ENCODE measurements around the gene TMEM186. TPM values are rescaled to one million over a fixed set of nuclear protein-coding genes. Genes with fewer than 3 reads are reported as not detected.
"Not testable (repeated sequence)": the region's sequence is repeated elsewhere in the genome, so short reads cannot be mapped to it uniquely, and the experiment has no call there.

The TMEM186 gene
- polyA plus RNA-seq, 12 donors: 8.3 to 13.8 (median 10.2) TPM; not detected in 1

DNA sequence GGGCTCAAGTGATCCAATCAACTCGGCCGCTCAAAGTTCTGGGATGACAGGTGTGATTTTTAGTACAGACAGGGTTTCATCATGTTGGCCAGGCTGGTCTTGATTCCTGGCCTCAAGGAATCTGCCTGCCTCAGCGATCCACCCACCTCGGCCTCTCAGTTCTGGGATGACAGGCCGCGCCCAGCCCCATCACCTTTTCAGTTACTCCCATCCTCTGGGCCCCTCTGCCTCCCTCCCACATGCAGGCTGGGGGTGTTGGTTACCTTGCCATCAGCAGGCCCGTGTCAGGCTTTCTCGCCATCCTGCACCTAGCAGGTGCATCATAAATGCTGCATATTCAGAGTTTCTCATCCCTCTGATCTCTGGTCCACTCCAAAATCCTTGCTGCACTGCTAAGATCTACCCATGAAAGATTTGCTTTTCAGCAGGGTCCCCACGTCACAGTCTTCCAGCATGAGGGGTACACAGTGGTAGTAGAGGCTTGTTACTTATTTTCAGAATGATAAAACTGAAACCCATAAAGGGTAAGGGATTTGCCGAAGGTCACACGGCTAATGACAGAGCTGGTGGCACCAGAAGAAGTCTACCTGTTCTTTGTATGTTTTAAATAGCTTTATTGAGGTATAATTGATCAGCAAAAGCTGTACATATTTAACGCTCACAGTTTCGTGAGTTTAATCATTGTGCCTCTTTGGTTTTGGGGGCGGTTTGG is 16.8 kb upstream of the TMEM186 start:
- no peak for DNase-seq

DNA sequence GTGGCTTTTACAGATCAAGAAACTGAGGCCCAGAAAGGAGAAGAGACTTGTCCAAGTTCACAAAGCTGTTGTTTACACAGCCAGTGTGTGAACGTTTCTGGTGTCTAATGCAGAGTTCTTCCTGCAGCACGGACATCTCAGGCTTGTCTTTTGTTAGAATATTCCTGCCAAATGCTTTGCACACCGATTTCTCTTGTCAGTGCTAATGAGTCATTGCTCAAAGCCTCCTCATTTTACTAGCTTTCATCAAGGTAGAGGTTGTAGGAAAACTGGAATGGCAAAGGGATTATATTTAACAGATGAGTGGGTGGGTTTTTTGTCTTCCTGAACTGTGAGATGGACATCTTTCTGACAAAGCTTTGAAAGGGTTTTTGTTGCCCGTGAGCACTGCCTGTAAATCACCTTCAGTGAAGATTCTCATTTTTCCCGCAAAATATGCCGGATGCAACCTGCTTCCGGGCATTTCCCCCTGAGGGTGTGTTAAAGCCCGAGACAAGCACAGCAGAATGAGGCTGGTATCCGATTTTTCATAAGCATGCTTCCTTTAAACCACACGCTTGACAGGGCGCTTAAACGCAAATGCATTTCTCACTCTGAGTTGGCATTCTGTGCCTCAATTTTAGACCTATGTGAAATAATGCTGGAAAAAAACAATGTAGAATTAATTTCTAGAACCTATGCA is 14.9 kb upstream of the TMEM186 start:
- DNase-seq: no peak

DNA sequence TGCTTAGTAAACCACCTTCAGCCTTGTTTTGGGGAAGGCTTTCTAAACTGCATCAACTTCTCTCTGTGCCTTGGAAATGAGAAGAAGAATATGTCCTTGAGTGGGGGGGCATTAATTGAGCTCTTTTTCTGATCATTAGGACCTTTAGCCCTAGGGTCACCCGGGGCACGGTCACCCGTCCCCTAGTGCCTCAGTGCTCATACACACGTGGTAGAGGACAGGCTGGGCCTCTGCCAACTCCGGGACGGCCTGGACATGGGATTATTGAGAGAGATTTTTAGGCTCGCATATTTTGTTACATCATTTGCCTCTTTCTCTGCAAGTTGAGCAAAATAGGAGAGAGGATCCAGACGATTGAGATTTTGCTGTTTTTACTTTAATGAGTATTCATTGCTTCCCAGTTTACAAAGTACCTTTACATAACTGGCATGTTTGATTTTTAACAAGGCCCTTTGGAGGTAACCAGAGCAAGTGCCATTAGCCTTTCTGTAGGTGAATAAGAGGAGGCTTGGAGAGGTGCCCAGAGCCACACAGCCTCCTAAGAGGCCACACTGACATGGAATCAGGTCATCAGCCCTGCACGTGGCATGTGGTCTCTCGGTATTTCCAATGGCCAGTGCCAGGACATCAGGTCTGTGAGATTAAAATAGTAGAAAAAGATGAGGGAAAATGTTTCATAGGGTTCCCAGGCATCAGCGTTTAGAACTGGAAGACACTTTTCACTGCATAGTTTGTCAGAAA is 11.3 kb upstream of the TMEM186 start:
- no peak for DNase-seq

DNA sequence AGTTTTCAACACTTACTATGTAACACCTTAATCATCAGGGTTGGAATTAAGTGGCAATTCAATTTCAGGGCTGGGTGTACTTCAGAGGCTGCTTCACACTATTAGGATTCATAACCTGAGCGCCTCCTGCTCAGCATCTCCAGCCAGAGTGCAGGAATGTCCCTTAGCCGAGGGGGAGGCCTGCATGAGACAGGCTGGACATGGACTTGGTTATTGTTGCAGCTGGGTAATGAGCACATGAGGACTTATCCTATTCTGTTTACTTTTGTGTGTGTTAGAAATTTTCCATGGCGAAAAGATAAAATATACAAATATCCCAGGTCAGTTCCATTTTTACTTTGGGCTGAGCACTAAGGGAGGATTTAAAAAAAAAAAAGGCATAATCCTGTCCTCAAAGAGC is 10.6 kb upstream of the TMEM186 start:
- DNase-seq: no peak

DNA sequence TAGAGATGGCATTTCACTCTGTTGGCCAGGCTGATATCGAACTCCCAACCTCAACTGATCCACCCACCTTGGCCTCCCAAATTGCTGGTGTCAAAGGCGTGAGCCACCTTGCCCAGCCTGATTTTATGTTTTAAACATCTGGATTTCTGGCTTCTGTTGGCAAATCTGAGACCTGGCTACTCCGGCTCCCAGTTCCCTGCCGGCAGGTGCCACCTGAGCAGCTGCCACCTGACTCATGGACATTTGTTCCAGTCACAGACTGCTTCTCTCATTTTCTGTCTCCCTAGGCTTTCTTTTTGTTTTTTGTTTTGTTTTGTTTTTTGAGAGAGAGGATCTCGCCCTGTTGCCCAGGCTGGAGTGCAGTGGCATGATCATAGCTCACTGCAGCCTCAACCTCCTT is 9.8 kb upstream of the TMEM186 start:
- no peak for DNase-seq

DNA sequence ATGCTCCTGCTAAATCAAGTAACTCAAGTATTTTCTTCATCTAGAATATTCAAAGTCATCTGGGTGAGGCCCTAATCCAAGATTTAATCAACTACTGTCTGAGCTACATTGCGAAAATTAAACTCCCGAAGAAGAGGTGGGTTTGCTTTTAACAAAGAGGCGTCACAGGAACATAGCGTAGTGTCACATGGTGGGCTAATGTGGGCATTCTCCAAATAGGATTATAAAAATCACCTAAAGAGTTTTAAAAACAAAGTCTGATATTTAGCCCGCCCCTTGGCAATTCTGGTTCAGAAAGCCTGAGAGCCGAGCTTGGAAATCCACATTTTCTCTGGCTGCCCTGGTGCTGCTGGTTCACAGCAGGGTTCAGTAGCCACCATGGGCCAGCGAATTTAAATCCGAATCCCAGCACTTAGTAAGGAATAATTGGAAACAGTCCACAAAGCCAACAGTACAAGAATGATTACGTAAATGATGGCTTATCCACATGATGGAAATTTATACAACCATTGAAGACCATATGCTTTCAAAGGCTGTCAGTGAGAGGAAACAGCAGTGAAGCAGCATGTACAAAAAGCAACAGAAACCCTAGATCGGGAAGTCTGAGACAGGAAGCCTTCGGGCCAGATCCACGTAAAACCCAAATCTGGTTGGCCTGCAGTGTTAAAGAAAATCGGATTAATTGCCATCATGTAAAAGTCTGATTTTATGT is 9.0 kb upstream of the TMEM186 start:
- no peak for DNase-seq

DNA sequence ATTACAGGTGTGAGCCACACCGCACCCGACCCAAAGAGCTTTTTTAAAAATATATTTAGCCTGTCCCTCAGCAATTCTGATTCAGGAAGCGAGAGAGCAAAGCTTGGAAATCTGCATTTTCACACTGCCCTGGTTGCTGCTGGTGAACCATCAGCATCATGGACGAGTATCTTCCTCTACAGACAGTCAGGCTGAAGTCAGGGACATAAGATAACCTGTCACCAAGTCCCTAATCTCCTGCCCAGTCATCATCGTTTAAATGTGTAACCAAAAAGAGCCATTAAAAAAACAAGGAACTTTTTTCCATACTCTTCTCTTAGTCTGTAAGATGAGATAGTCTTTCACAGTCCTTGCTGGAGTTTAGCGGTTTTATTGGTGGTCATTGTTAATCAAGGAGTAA is 6.9 kb upstream of the TMEM186 start:
- no peak for DNase-seq

DNA sequence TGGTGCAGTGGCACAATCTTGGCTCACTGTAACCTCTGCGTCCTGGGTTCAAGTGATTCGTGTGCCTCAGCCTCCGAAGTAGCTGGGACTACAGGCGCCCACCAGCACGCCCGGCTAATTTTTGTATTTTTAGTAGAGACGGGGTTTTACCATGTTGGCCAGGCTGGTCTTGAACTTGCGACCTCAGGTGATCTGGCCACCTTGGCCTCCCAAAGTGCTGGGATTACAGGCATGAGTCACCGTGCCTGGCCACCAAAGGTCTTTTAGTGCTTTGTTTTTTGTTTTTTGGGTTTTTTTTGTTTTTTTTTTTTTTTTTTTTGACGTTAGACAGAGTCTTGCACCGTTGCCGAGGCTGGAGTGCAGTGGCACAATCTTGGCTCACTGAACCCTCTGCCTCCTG is 6.3 kb upstream of the TMEM186 start:
- DNase-seq: not testable (repeated sequence)

DNA sequence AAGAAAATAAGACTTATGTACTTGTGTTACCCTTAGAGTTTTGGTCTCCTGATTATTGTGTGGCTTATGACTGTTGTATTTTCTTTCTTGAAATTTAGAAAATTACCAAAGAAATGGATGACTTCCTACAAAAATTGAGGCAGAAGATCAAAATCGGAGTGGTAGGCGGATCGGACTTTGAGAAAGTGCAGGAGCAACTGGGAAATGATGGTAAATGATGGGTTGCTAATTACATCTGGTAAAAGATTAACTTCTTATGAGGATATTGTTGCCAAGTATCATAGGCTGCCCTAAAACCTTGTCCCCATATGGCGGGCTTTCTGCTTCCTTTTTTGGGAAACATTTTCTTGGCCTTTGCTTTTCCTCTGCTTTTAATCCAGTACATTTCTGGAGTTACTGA is 4.3 kb upstream of the TMEM186 start:
- DNase-seq: no peak

DNA sequence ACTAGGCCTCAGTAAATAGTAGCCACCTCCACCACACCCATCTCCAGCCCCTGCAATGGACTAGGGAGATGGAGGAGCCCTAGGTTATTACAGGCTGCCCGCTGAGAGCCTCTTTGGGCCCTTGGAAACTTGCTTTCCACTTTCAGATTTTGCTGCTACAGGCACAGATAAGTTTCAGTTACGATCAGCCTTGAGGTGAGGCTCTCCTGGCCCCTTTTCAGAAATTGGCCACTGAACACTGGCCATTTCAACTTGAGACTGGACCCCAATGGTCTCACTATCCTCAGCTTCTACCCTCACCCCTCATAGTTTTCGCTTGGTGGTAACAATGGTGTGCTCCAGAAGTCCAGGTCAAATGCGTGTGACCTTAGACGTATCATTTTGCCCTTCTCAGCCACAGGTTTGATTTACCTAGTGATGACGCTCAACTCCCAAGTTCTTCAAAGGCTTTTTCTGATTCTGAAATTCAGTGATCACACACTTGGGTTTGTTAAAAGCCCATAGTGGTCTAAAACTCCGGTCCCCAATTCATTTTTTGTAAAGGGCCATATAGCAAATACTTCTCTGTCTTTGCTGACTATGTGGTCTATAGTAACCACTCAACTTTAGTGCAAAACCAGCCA is 1.2 kb upstream of the TMEM186 start:
- DNase-seq: no peak

DNA sequence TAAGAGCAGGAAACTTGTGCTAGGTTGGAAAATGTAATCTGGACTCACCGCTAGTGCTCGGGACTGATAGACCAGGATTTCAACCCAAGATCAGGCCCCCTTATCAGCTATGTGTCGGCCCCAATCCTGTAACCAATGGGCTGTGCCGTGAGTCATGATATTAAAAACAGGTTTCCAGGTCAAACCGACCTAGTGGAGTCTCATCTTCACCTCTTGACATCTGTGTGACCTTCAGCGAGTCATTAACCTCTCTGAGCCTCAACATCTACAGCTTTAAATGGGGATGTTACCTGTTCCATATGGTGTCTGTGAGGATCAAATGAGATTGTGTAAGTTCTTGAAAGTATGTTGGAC is 712 bp upstream of the TMEM186 start:
- DNase-seq: no peak

DNA sequence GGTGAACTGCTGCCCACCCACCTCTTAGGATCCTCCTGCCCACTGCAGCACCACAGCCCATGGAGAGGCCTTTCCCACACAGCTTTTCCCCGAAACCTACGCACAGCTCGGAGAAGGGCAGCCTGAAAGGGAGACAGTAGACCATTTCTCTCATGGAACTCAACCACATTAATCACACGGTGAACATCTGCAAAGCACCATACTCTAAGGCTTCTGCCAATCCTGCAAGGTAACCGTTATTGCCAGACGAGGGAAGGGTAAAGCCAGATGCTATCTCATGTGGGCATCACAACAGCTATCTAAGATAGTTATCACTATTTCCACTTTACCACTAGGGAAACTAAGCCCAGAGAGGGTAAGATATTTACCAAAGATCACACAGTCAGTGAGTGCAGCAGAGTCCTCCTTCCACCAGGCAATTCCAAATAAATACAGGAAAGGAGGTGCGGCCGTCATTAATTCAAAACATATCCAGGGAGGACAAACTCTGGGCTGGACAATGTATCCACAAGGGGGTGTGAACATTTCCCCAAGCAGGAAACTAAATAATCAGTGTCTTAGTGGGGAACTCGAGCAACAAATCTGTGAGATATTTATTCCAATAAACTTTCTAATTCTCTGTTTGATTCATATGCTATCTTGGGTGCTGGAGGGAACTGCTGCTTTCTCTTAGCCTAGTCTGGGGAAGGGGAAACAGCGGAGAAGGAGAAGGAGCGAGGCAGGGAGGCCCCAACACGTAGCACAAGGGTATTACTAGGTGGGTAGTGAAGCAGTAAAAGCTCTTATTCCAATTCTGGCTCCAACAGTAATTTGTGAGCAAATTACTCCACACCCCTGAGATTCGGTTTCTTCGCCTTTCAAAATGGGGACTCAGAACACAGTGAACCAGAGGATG is 723 bp downstream of the TMEM186 start:
- peak; percentile 6 for DNase-seq

DNA sequence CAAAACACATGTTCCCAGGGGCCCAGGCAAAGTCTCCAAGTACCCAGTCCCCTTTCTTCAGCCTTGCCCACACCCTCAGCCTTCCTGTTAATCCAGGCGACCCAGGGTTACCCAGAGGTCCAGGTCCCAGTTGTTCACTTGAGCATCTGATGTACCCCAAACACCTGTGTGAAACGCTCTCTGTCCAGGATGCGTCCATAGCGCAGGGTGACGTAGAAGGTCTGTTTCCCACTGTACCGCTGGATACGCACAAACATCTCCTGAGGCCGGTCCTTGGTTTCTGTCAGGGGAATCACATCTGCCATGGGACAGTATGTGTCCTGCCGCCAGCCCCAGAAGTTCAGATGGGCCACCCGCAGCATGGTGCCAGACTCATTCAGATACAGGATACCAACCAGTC is 1.6 kb downstream of the TMEM186 start:
- DNase-seq: no peak

DNA sequence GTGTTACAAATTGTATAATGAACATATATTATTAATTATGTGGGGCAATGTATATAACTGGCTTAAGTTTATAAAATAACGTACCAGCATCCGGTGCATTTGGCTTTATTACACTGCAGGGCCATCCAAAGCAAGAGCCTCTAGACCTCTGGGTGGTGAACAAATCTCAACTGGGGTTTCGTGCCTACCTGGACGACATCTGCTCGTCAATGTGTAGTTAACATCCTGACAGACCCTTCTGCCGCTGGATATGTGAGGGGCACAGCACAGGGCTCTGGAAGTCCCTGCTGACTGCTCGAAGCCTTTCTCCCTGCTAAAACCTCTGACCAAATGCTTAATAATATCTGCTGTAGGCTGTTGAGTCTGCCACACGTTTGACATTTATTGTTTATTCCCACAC is 2.3 kb downstream of the TMEM186 start:
- no peak for DNase-seq

DNA sequence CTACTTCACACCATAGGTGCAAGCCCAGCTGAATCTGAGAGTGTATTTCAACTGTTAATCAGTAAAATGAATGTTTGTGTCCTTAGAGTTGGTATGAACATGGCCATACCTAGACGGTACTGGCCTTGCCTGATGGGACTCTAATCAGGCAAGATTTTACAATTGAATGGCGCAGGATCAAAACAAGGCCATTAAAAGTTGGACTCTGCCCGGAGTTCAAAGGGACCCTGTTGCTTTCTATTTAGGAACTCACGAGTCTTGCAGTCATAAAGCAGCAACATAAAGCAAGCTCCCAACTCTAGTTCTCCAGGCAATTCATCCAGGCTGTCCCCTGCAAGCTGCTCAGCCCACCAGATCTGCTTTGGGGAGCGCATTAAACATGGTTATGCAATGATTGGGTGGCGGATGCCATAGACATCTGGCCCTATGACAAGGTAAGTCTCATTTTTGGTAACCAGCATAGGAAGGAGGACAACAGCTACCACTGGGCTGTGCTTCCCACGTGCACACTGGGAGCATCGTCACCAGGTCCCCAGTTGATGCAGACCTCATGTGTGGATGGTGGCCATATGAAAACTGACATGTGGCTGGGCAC is 8.8 kb downstream of the TMEM186 start:
- no peak for DNase-seq

DNA sequence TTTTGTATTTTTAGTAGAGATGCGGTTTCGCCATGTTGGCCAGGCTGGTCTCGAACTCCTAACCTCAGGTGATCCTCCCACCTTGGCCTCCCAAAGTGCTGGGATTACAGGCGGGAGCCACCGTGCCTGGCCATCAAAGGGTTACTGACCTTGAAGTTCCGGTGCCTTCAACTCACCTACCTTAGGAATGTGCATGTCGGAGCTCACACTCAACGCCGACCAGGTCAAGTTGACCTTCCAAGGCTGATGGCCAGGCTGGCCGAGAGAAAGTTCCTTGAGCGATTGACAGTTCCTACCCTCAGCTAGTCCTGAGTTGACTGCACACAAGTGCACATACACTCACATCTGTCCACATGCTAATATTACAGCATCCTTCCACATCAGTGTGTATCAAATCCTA is 11.1 kb downstream of the TMEM186 start:
- DNase-seq: not testable (repeated sequence)

DNA sequence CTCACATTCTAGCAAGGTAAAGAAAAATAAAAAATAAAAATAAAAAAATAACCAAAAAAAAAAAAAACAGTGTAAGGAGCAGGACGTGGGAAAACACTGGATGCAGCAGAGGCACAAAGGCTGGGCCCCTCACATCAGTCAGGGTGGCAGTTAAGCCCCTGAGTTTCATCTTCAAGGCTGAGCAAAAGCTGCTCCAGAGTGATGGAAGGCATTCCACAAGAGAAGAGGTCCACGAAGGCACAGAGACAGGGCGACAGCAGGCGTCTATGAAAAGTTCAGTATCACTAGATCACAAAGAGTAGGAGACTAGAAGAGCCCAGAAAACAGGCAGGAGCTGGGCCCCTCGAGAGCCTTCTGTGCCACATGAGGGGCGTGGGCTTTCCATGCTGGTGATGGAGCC is 12.0 kb downstream of the TMEM186 start:
- no peak for DNase-seq

DNA sequence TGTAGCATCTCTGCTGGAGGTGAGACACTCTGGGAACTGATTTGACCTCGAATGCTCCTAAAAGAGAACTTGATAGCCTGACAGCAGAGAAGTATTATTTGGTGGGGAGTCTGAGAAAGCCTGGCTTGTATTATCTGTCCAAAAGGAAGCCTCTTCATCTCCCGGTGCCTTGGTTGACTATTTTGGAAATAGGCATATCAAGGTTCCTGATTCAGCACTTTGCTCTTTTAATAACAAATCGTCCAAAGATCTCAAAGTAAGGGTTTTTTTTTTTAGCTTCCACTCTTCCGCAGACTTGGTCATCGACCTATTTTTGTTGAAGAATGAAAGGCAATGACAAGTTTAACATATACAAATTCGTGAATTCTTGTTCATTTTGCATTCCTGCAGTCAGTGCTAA is 14.8 kb downstream of the TMEM186 start:
- no peak for DNase-seq

DNA sequence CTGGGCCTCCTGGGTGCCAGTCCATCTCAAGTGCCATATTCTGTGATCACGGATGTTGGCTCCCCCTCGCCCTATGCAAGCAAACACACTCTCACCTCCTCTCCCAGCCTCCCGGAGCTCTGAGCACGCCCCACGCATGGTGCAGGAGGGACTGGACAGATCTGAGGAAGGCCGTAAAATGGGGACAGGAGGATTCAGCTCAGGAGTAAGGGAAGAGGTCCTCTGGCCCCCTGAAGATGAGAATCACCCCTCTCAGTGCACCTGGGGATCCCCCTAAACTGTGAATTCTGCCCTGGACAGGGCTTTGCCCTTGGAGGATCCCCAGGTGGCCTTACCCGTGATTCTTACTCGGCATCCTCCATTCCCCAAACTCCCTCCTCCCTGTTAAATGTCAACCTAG is 15.6 kb downstream of the TMEM186 start:
- DNase-seq: no peak

DNA sequence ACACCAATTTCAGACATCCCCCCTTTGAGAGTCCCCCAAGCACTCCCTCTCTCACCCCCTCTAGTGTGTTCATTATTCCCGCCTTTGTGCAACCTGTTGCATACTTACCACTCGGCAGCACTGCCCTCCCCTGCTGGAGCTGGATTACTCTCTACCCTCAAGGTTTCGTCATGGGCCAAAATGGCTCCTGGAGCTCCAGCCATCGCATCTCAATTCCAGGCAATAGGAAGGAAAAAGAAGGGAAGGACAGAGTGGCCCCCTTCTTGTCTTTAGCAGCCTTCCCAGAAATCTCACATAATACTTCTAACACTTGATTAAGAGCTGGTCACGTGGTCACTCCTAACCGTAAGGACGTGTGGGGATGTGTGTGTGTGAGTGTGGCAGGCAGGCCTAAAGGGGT is 20.2 kb downstream of the TMEM186 start:
- no peak for DNase-seq

Measured in muscle of arm (tissue), 12 donors.